ENCODE results near the gene NRG3. TPM values are rescaled to one million over a fixed set of nuclear protein-coding genes. Genes with fewer than 3 reads are reported as not detected.
"Not testable (repeated sequence)": the region's sequence is repeated elsewhere in the genome, so short reads cannot be mapped to it uniquely, and the experiment has no call there.

The NRG3 gene
- total and polyA plus RNA-seq, 5 donors from 2014 or later = not detected

GRCh38 chr10:82677932-82678331, 802.9 kb downstream of the NRG3 start:
- not testable (repeated sequence) for H3K4me1 Mint-ChIP-seq; H3K27me3 Mint-ChIP-seq; H3K4me3 Mint-ChIP-seq; H3K9me3 ChIP-seq (ENCODE audit: control insufficient read depth in 2 of 2, low read length in 2 of 2); H3K36me3 Mint-ChIP-seq; H3K4me1 ChIP-seq (ENCODE audit: control insufficient read depth, insufficient read depth, low read length, poor library complexity, severe bottlenecking); H3K36me3 ChIP-seq (ENCODE audit: control insufficient read depth, insufficient read depth, low read length); H3K27ac ChIP-seq (ENCODE audit: insufficient read depth, low read length, poor library complexity, severe bottlenecking); H3K27me3 ChIP-seq (ENCODE audit: control insufficient read depth, insufficient read depth, low read length); DNase-seq; H3K27ac Mint-ChIP-seq; H3K4me3 ChIP-seq (ENCODE audit: low read depth, low read length); ATAC-seq (ENCODE audit: low read depth in 2 of 2)
- peaks cover 0 to 16% (median 6%) of the 10 kb centered on the region in 7 donors for H3K9me3 Mint-ChIP-seq

GRCh38 chr10:82678451-82678850, 803.5 kb downstream of the NRG3 start:
- H3K27me3 ChIP-seq (ENCODE audit: control insufficient read depth, insufficient read depth, low read length); H3K4me3 ChIP-seq (ENCODE audit: low read depth, low read length); H3K27ac ChIP-seq (ENCODE audit: insufficient read depth, low read length, poor library complexity, severe bottlenecking); H3K4me1 ChIP-seq (ENCODE audit: control insufficient read depth, insufficient read depth, low read length, poor library complexity, severe bottlenecking); H3K4me3 Mint-ChIP-seq; DNase-seq; H3K9me3 ChIP-seq (ENCODE audit: control insufficient read depth in 2 of 2, low read length in 2 of 2); H3K4me1 Mint-ChIP-seq; ATAC-seq (ENCODE audit: low read depth in 2 of 2); H3K27ac Mint-ChIP-seq; H3K36me3 ChIP-seq (ENCODE audit: control insufficient read depth, insufficient read depth, low read length); H3K27me3 Mint-ChIP-seq; H3K36me3 Mint-ChIP-seq: not testable (repeated sequence)
- H3K9me3 Mint-ChIP-seq = peaks cover 0 to 16% (median 6%) of the 10 kb centered on the region in 7 donors

GRCh38 chr10:82680608-82681007, 805.6 kb downstream of the NRG3 start:
- Mint-ChIP-seq H3K36me3 (no peaks in the 10 kb centered on the region), H3K4me1 (no peaks in the 10 kb centered on the region), H3K27me3 (no peaks in the 10 kb centered on the region), H3K9me3 (peaks cover 3 to 18% (median 6%) of the 10 kb centered on the region in 7 donors), H3K4me3 (no peak overlapping the region), H3K27ac (no peak overlapping the region)
- H3K27me3 ChIP-seq (ENCODE audit: control insufficient read depth, insufficient read depth, low read length) = no peaks in the 10 kb centered on the region
- DNase-seq (no peak), ATAC-seq (ENCODE audit: low read depth in 2 of 2) (no peak)
- no peak overlapping the region for H3K27ac ChIP-seq (ENCODE audit: insufficient read depth, low read length, poor library complexity, severe bottlenecking)
- no peak overlapping the region for H3K4me3 ChIP-seq (ENCODE audit: low read depth, low read length)
- no peaks in the 10 kb centered on the region for H3K9me3 ChIP-seq (ENCODE audit: control insufficient read depth in 2 of 2, low read length in 2 of 2)
- H3K4me1 ChIP-seq (ENCODE audit: control insufficient read depth, insufficient read depth, low read length, poor library complexity, severe bottlenecking) = no peaks in the 10 kb centered on the region
- H3K36me3 ChIP-seq (ENCODE audit: control insufficient read depth, insufficient read depth, low read length) = no peaks in the 10 kb centered on the region

- Mint-ChIP-seq H3K4me3 (no peak overlapping the region), H3K27me3 (no peaks in the 10 kb centered on the region), H3K4me1 (no peaks in the 10 kb centered on the region), H3K9me3 (peaks cover 4 to 12% (median 5%) of the 10 kb centered on the region in 7 donors), H3K27ac (no peak overlapping the region), H3K36me3 (no peaks in the 10 kb centered on the region)
- Histone ChIP-seq H3K4me3 (ENCODE audit: low read depth, low read length) (no peak overlapping the region), H3K36me3 (ENCODE audit: control insufficient read depth, insufficient read depth, low read length) (no peaks in the 10 kb centered on the region), H3K9me3 (ENCODE audit: control insufficient read depth in 2 of 2, low read length in 2 of 2) (no peaks in the 10 kb centered on the region), H3K27me3 (ENCODE audit: control insufficient read depth, insufficient read depth, low read length) (no peaks in the 10 kb centered on the region), H3K27ac (ENCODE audit: insufficient read depth, low read length, poor library complexity, severe bottlenecking) (no peak overlapping the region), H3K4me1 (ENCODE audit: control insufficient read depth, insufficient read depth, low read length, poor library complexity, severe bottlenecking) (no peaks in the 10 kb centered on the region)
- ATAC-seq (ENCODE audit: low read depth in 2 of 2) = no peak
- DNase-seq = no peak
Measured at GRCh38 chr10:82683945-82684344, 809.0 kb downstream of the NRG3 start.

GRCh38 chr10:82685087-82685486, 810.1 kb downstream of the NRG3 start:
- no peaks in the 10 kb centered on the region for H3K4me1 ChIP-seq (ENCODE audit: control insufficient read depth, insufficient read depth, low read length, poor library complexity, severe bottlenecking)
- H3K27me3 ChIP-seq (ENCODE audit: control insufficient read depth, insufficient read depth, low read length) = no peaks in the 10 kb centered on the region
- no peak overlapping the region for H3K4me3 ChIP-seq (ENCODE audit: low read depth, low read length)
- Mint-ChIP-seq H3K36me3 (no peaks in the 10 kb centered on the region), H3K4me1 (no peaks in the 10 kb centered on the region), H3K27me3 (no peaks in the 10 kb centered on the region), H3K27ac (no peak overlapping the region), H3K9me3 (peaks cover 3 to 14% (median 9%) of the 10 kb centered on the region in 7 donors), H3K4me3 (no peak overlapping the region)
- H3K9me3 ChIP-seq (ENCODE audit: control insufficient read depth in 2 of 2, low read length in 2 of 2) = peaks cover 0 to 2% of the 10 kb centered on the region in 2 experiments
- H3K36me3 ChIP-seq (ENCODE audit: control insufficient read depth, insufficient read depth, low read length) = no peaks in the 10 kb centered on the region
- ATAC-seq (ENCODE audit: low read depth in 2 of 2) (no peak), DNase-seq (no peak)
- H3K27ac ChIP-seq (ENCODE audit: insufficient read depth, low read length, poor library complexity, severe bottlenecking) = no peak overlapping the region

- ATAC-seq (ENCODE audit: low read depth in 2 of 2) (no peak), DNase-seq (no peak)
- no peaks in the 10 kb centered on the region for H3K36me3 ChIP-seq (ENCODE audit: control insufficient read depth, insufficient read depth, low read length)
- Mint-ChIP-seq H3K4me3 (no peak overlapping the region), H3K36me3 (no peaks in the 10 kb centered on the region), H3K27me3 (no peaks in the 10 kb centered on the region), H3K27ac (no peak overlapping the region), H3K9me3 (peaks cover 6 to 22% (median 11%) of the 10 kb centered on the region in 7 donors), H3K4me1 (no peaks in the 10 kb centered on the region)
- peaks cover 2 to 10% of the 10 kb centered on the region in 2 experiments for H3K9me3 ChIP-seq (ENCODE audit: control insufficient read depth in 2 of 2, low read length in 2 of 2)
- no peak overlapping the region for H3K27ac ChIP-seq (ENCODE audit: insufficient read depth, low read length, poor library complexity, severe bottlenecking)
- no peaks in the 10 kb centered on the region for H3K27me3 ChIP-seq (ENCODE audit: control insufficient read depth, insufficient read depth, low read length)
- no peaks in the 10 kb centered on the region for H3K4me1 ChIP-seq (ENCODE audit: control insufficient read depth, insufficient read depth, low read length, poor library complexity, severe bottlenecking)
- no peak overlapping the region for H3K4me3 ChIP-seq (ENCODE audit: low read depth, low read length)
Measured at GRCh38 chr10:82691211-82691610, 816.2 kb downstream of the NRG3 start.

- Histone ChIP-seq H3K4me3 (ENCODE audit: low read depth, low read length) (no peak overlapping the region), H3K9me3 (ENCODE audit: control insufficient read depth in 2 of 2, low read length in 2 of 2) (peaks cover 2 to 10% of the 10 kb centered on the region in 2 experiments), H3K4me1 (ENCODE audit: control insufficient read depth, insufficient read depth, low read length, poor library complexity, severe bottlenecking) (no peaks in the 10 kb centered on the region), H3K36me3 (ENCODE audit: control insufficient read depth, insufficient read depth, low read length) (no peaks in the 10 kb centered on the region), H3K27me3 (ENCODE audit: control insufficient read depth, insufficient read depth, low read length) (no peaks in the 10 kb centered on the region), H3K27ac (ENCODE audit: insufficient read depth, low read length, poor library complexity, severe bottlenecking) (no peak overlapping the region)
- Mint-ChIP-seq H3K9me3 (peaks cover 3 to 19% (median 13%) of the 10 kb centered on the region in 7 donors), H3K4me1 (no peaks in the 10 kb centered on the region), H3K27ac (no peak overlapping the region), H3K4me3 (no peak overlapping the region), H3K36me3 (no peaks in the 10 kb centered on the region), H3K27me3 (no peaks in the 10 kb centered on the region)
- ATAC-seq (ENCODE audit: low read depth in 2 of 2) = no peak
- DNase-seq = no peak
Measured at GRCh38 chr10:82692458-82692857, 817.5 kb downstream of the NRG3 start.

- H3K4me1 Mint-ChIP-seq = no peaks in the 10 kb centered on the region
- H3K27ac Mint-ChIP-seq = no peak overlapping the region
- no peak overlapping the region for H3K4me3 ChIP-seq (ENCODE audit: low read depth, low read length)
- H3K27me3 ChIP-seq (ENCODE audit: control insufficient read depth, insufficient read depth, low read length) = no peaks in the 10 kb centered on the region
- H3K27ac ChIP-seq (ENCODE audit: insufficient read depth, low read length, poor library complexity, severe bottlenecking) = no peak overlapping the region
- H3K9me3 ChIP-seq (ENCODE audit: control insufficient read depth in 2 of 2, low read length in 2 of 2) = peaks cover 0 to 4% of the 10 kb centered on the region in 2 experiments
- no peaks in the 10 kb centered on the region for H3K36me3 Mint-ChIP-seq
- peaks cover 5 to 24% (median 9%) of the 10 kb centered on the region in 7 donors for H3K9me3 Mint-ChIP-seq
- no peaks in the 10 kb centered on the region for H3K27me3 Mint-ChIP-seq
- H3K4me3 Mint-ChIP-seq = no peak overlapping the region
- no peaks in the 10 kb centered on the region for H3K36me3 ChIP-seq (ENCODE audit: control insufficient read depth, insufficient read depth, low read length)
- ATAC-seq (ENCODE audit: low read depth in 2 of 2) = no peak
- no peaks in the 10 kb centered on the region for H3K4me1 ChIP-seq (ENCODE audit: control insufficient read depth, insufficient read depth, low read length, poor library complexity, severe bottlenecking)
- no peak for DNase-seq
Measured at GRCh38 chr10:82721831-82722230, 846.8 kb downstream of the NRG3 start.
